ENCODE results near the gene BCL11B. TPM values are rescaled to one million over a fixed set of nuclear protein-coding genes. Genes with fewer than 3 reads are reported as not detected.

The BCL11B gene
- total and polyA plus RNA-seq, 10 of the 15 experiments (the other 5 are each of a cell fraction or from before 2014, with no cell fraction given) = 0.38 to 5.5 (median 1.3) TPM

DNA sequence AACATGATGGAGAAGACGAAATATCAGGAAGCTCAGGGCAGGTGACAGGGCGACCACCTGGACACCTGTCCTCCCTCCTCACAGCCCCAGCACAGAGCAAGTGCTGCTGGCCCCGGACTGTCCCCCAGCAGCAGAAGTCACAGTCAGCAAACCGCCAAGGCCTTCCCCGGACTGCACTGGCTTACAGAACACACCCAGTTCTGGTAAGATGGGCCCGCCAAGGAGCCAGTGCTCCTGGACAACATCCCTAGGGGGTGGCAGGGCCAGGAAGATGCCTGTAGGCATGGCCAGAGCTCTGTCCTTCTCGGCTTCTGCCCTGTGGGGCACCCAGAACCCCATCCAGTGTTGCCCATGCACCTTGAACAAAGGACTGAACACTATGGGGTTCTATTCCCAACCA lies 77.9 kb downstream of the BCL11B start:
- Histone ChIP-seq H3K79me2 (ENCODE audit: control insufficient read depth, insufficient read depth, low read length) (no peaks in the 10 kb centered on the region), H3K9me3 (replicated peaks; ENCODE audit: control insufficient read depth, insufficient read depth, low read length) (no peaks in the 10 kb centered on the region), H4K20me1 (ENCODE audit: control insufficient read depth, insufficient read depth) (no peaks in the 10 kb centered on the region), H3K4me2 (ENCODE audit: control insufficient read depth, insufficient read depth) (no peak overlapping the region), H3K36me3 (ENCODE audit: control insufficient read depth in 2 of 2, insufficient read depth in 2 of 2, low read length in 1 of 2) (no peaks in the 10 kb centered on the region), H3K27ac (ENCODE audit: control insufficient read depth, insufficient read depth) (no peak overlapping the region), H3K4me1 (ENCODE audit: control insufficient read depth, insufficient read depth, low read length) (no peaks in the 10 kb centered on the region), H3K4me3 (no peak overlapping the region), H2AFZ (ENCODE audit: control insufficient read depth, low read depth, low read length) (no peak overlapping the region), H3K9ac (ENCODE audit: control insufficient read depth, insufficient read depth, low read length) (no peak overlapping the region), H3K27me3 (replicated peaks in 1 of 2; ENCODE audit: control insufficient read depth in 2 of 2, insufficient read depth in 2 of 2, low read length in 1 of 2) (no peaks in the 10 kb centered on the region)
- POLR2A ChIA-PET = no interaction called here
- SMC1A ChIA-PET (ENCODE audit: uncharacterized antibody, unreplicated experiment) = no interaction called here
- in situ Hi-C loops (cut with MboI) = no loop called here
- WGBS (ENCODE audit: insufficient coverage, insufficient replicate concordance, low lambda C conversion rate, missing lambda C conversion rate) = 23% methylated on average over 7 of the region's 7 CpGs
- ATAC-seq (no peak), DNase-seq (ENCODE audit: low read depth, low spot score) (no peak), FAIRE-seq (no peak)
- BruUV-seq (replicated peaks) = no TSS peak
- CTCF ChIA-PET = no interaction called here
- intact Hi-C loops (cut with micrococcal nuclease; ENCODE audit: unreplicated experiment) = no loop called here
- RAD21 ChIA-PET (ENCODE audit: unreplicated experiment) = no interaction called here
- TF ChIP-seq RELA (IDR thresholded peaks at IDR 0.05; ENCODE audit: borderline replicate concordance, partially characterized antibody) (no peak), EGR1 (IDR thresholded peaks at IDR 0.05; ENCODE audit: borderline replicate concordance in 1 of 2, low read depth in 2 of 2, low read length in 2 of 2) (no peak), FOXM1 (IDR thresholded peaks at IDR 0.05; ENCODE audit: low read depth, low read length) (no peak)

DNA sequence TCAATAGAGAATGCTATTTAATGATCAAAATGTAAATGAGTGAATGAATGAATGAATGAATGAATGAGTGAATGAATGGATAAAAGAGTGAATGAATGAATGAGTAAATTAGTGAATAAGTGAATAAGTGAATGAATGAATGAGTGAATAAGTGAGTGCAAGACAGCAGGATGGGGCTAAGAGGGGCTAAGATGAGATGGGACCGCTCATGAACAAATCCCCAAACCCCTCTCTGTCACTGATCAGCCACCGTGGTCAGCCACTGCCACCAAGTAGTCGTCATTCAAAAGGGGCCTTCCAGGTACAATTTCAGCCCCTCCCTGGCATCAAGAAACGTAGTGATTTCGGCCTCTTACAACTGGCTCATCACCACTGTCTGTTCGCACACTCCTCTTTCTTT lies 79.2 kb downstream of the BCL11B start:
- ChIA-PET POLR2A (no interaction called here), RAD21 (ENCODE audit: unreplicated experiment) (no interaction called here), CTCF (no interaction called here), SMC1A (ENCODE audit: uncharacterized antibody, unreplicated experiment) (no interaction called here)
- no peak overlapping the region for H2AFZ ChIP-seq (ENCODE audit: control insufficient read depth, low read depth, low read length)
- DNase-seq (ENCODE audit: low read depth, low spot score) (no peak), FAIRE-seq (no peak), ATAC-seq (no peak)
- H3K27ac ChIP-seq (ENCODE audit: control insufficient read depth, insufficient read depth) = no peak overlapping the region
- no peak overlapping the region for H3K9ac ChIP-seq (ENCODE audit: control insufficient read depth, insufficient read depth, low read length)
- H3K79me2 ChIP-seq (ENCODE audit: control insufficient read depth, insufficient read depth, low read length) = no peaks in the 10 kb centered on the region
- no peaks in the 10 kb centered on the region for H3K36me3 ChIP-seq (ENCODE audit: control insufficient read depth in 2 of 2, insufficient read depth in 2 of 2, low read length in 1 of 2)
- no peak overlapping the region for H3K4me2 ChIP-seq (ENCODE audit: control insufficient read depth, insufficient read depth)
- no peak overlapping the region for H3K4me3 ChIP-seq
- TF ChIP-seq ZNF24 (IDR thresholded peaks at IDR 0.05) (peak; percentile 95), ATF3 (IDR thresholded peaks at IDR 0.05; ENCODE audit: borderline replicate concordance, extremely low read depth, low read depth, low read length) (no peak)
- no TSS peak for BruUV-seq (replicated peaks)
- no peaks in the 10 kb centered on the region for H3K4me1 ChIP-seq (ENCODE audit: control insufficient read depth, insufficient read depth, low read length)
- no peaks in the 10 kb centered on the region for H3K27me3 ChIP-seq (replicated peaks in 1 of 2; ENCODE audit: control insufficient read depth in 2 of 2, insufficient read depth in 2 of 2, low read length in 1 of 2)
- no peaks in the 10 kb centered on the region for H4K20me1 ChIP-seq (ENCODE audit: control insufficient read depth, insufficient read depth)
- in situ Hi-C loops (cut with MboI) = no loop called here
- 36% methylated on average over 6 of the region's 6 CpGs for WGBS (ENCODE audit: insufficient coverage, insufficient replicate concordance, low lambda C conversion rate, missing lambda C conversion rate)
- H3K9me3 ChIP-seq (replicated peaks; ENCODE audit: control insufficient read depth, insufficient read depth, low read length) = no peaks in the 10 kb centered on the region
- intact Hi-C loops (cut with micrococcal nuclease; ENCODE audit: unreplicated experiment) = no loop called here
